ENCODE results near the gene TENT4A. TPM values are rescaled to one million over a fixed set of nuclear protein-coding genes. Genes with fewer than 3 reads are reported as not detected.
A peak's percentile ranks its signal among the peaks of the same experiment; 100 is the strongest.

Gene TENT4A
- total and polyA plus RNA-seq, 2 experiments from 2014 or later, result 6.8 to 14.1 TPM

DNA sequence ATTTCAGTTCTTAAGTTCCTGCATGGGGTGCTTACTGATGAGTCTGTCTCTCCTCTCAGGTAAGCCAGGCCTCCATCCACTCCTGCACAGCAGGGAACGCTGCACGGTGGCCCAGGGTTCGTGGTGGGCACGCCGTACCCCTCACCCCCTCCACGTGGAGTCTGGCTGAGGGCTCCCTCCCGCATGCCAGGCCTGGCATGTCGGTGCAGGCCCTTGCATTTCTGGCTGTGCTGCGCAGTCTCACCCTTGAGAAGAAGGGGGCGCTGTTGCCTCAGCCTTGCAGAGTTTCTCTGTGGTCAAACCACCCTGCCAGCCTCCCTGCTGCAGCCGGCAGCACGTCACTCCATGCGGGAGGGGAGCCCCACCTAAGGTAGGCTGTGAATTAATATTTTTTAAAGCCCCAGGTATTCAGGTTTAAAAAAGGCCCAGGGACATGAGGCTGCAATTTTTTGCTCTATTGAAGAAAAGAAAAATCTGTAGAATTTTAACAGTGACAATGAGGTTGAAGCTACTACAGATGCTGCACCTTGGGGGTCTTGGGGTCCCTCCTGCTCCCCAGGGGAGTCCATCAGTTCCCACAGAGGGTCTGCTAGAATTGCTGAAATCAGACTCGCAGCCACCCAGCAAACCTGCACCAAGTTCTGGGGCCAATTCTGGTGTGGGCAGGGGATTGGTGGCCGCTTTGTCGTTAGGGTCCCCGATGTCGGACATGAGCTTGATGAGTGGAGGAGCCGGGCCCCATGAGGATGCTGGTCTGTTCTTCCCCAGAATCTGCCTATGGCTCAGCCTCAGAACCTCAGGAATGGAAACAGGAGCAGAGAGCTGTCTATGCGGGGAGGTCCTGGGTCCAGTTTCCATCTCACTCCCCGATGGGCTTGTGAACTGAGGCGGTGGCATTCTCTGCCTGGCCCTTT is 52.6 kb downstream of the TENT4A start:
- Histone ChIP-seq H3K4me1 (ENCODE audit: insufficient read depth) (no peaks in the 10 kb centered on the region), H3K4me2 (no peak overlapping the region), H3K9me2 (replicated peaks; ENCODE audit: insufficient read depth) (no peaks in the 10 kb centered on the region), H4K20me1 (ENCODE audit: insufficient read depth, poor library complexity, severe bottlenecking) (no peaks in the 10 kb centered on the region), H3K9me3 (ENCODE audit: low read depth) (no peaks in the 10 kb centered on the region), H3K27me3 (no peaks in the 10 kb centered on the region), H2AFZ (no peak overlapping the region), H3K27ac (no peak overlapping the region), H3K4me3 (no peak overlapping the region), H3K79me2 (no peaks in the 10 kb centered on the region), H3K36me3 (replicated peaks; ENCODE audit: insufficient read depth, low read depth) (no peaks in the 10 kb centered on the region)
- 54% methylated on average over 22 of the region's 22 CpGs for WGBS (ENCODE audit: low lambda C conversion rate, missing lambda C conversion rate)
- peak; percentile 71 for DNase-seq (ENCODE audit: low spot score)
- TF ChIP-seq, protein P1, sequence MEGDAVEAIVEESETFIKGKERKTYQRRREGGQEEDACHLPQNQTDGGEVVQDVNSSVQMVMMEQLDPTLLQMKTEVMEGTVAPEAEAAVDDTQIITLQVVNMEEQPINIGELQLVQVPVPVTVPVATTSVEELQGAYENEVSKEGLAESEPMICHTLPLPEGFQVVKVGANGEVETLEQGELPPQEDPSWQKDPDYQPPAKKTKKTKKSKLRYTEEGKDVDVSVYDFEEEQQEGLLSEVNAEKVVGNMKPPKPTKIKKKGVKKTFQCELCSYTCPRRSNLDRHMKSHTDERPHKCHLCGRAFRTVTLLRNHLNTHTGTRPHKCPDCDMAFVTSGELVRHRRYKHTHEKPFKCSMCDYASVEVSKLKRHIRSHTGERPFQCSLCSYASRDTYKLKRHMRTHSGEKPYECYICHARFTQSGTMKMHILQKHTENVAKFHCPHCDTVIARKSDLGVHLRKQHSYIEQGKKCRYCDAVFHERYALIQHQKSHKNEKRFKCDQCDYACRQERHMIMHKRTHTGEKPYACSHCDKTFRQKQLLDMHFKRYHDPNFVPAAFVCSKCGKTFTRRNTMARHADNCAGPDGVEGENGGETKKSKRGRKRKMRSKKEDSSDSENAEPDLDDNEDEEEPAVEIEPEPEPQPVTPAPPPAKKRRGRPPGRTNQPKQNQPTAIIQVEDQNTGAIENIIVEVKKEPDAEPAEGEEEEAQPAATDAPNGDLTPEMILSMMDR (IDR thresholded peaks at IDR 0.05; ENCODE audit: poor library complexity), result peak; percentile 73
- no peak for TF ChIP-seq EZH2 (IDR thresholded peaks at IDR 0.05; ENCODE audit: borderline replicate concordance)

DNA sequence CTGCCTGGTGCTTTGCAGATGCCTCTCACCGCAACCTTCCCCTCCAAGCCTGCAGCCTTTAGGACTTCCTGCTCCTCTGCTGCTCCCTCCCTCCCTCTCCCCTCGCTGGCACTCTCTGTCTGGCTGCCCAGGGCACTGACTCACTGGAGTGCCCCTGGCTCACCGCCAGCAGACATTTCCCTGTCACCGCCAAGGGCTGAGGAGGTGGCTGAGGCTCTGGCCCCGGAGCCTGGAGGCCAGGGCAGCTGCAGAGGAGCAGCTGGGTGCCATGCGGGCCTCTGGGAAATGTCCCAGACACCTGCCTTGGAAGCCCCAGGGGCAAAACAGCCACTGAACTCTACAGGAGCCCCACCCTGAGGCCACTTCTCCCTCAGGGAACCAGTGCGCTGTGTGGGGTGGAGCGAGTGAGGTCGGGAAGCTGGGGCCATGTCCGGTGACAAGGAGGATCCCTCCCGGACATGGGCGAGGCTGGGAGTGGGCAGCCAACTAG is 53.4 kb downstream of the TENT4A start:
- H3K4me3 ChIP-seq, result no peak overlapping the region
- H3K36me3 ChIP-seq (replicated peaks; ENCODE audit: insufficient read depth, low read depth), result no peaks in the 10 kb centered on the region
- no peaks in the 10 kb centered on the region for H3K27me3 ChIP-seq
- TF ChIP-seq EZH2phosphoT487 (IDR thresholded peaks at IDR 0.05; ENCODE audit: low read depth, severe bottlenecking, unreplicated experiment), result no peak
- TF ChIP-seq EZH2 (IDR thresholded peaks at IDR 0.05; ENCODE audit: borderline replicate concordance), result no peak
- TF ChIP-seq, protein P1 (IDR thresholded peaks at IDR 0.05; ENCODE audit: poor library complexity), result no peak
- no peak overlapping the region for H3K4me2 ChIP-seq
- H3K79me2 ChIP-seq, result no peaks in the 10 kb centered on the region
- no peaks in the 10 kb centered on the region for H4K20me1 ChIP-seq (ENCODE audit: insufficient read depth, poor library complexity, severe bottlenecking)
- DNase-seq (ENCODE audit: low spot score), result peak; percentile 37
- H3K9me3 ChIP-seq (ENCODE audit: low read depth), result no peaks in the 10 kb centered on the region
- H2AFZ ChIP-seq, result no peak overlapping the region
- no peak overlapping the region for H3K27ac ChIP-seq
- H3K9me2 ChIP-seq (replicated peaks; ENCODE audit: insufficient read depth), result no peaks in the 10 kb centered on the region
- WGBS (ENCODE audit: low lambda C conversion rate, missing lambda C conversion rate), result 82% methylated on average over 12 of the region's 12 CpGs
- H3K4me1 ChIP-seq (ENCODE audit: insufficient read depth), result no peaks in the 10 kb centered on the region

DNA sequence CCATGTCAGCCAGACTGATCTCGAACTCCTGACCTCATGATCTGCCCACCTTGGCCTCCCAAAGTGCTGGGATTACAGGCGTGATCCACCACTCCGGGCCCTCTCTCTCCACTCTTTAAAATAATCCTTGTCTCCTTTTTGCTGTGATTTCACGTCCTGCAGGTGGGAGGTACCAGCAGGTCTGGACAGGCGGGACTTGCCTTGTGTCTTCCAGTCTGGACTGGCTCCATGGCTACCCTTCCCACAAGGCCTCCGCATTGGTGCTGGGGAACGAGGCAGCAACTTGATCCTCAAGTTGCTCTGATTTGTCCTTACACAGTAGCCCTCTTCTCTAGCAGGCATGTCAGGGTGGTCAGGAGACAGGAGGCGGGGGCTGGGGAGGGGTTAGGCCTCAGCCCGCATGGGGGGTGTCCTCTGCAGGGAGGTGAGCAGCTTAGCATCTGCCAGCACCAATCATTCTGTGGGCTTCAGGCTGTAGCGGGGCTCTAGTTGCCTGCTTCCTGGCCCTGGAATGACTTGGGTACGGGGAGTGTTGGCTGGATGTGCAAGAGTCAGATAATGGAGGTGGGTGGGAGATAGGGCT is 54.3 kb downstream of the TENT4A start:
- H3K79me2 ChIP-seq, result no peaks in the 10 kb centered on the region
- no peak overlapping the region for H3K4me3 ChIP-seq
- TF ChIP-seq EZH2phosphoT487 (IDR thresholded peaks at IDR 0.05; ENCODE audit: low read depth, severe bottlenecking, unreplicated experiment) (no peak), EZH2 (IDR thresholded peaks at IDR 0.05; ENCODE audit: borderline replicate concordance) (no peak)
- TF ChIP-seq, protein P1 (IDR thresholded peaks at IDR 0.05; ENCODE audit: poor library complexity), result no peak
- no peaks in the 10 kb centered on the region for H3K9me3 ChIP-seq (ENCODE audit: low read depth)
- H2AFZ ChIP-seq, result no peak overlapping the region
- H3K27ac ChIP-seq, result no peak overlapping the region
- H3K4me2 ChIP-seq, result no peak overlapping the region
- H4K20me1 ChIP-seq (ENCODE audit: insufficient read depth, poor library complexity, severe bottlenecking), result no peaks in the 10 kb centered on the region
- no peaks in the 10 kb centered on the region for H3K9me2 ChIP-seq (replicated peaks; ENCODE audit: insufficient read depth)
- no peaks in the 10 kb centered on the region for H3K36me3 ChIP-seq (replicated peaks; ENCODE audit: insufficient read depth, low read depth)
- no peak for DNase-seq (ENCODE audit: low spot score)
- WGBS (ENCODE audit: low lambda C conversion rate, missing lambda C conversion rate), result 90% methylated on average over 11 of the region's 11 CpGs
- H3K4me1 ChIP-seq (ENCODE audit: insufficient read depth), result no peaks in the 10 kb centered on the region
- no peaks in the 10 kb centered on the region for H3K27me3 ChIP-seq

Data from hepatocyte (in vitro differentiated cells).